Thymus (tissue), 11 donors: ENCODE measurements around the gene PYROXD2. TPM values are rescaled to one million over a fixed set of nuclear protein-coding genes. Genes with fewer than 3 reads are reported as not detected.

Experiments used
- DNase-seq, 9 donors: peaks; one replicate each; pipeline ENCODE4 v3.0.0-alpha.2; 2013; ENCODE audit warnings: low spot score in 9 of 9, low read depth in 6 of 9, missing footprints in 1 of 9
- H3K27ac ChIP-seq, 2 donors: one replicate each; pipeline ENCODE4 v1.5.1; 2013; ENCODE audit warnings: control low read depth in 1 of 2, low read depth in 1 of 2, low read length in 1 of 2, mild to moderate bottlenecking in 1 of 2, moderate library complexity in 1 of 2
- H3K27me3 ChIP-seq, 2 donors: one replicate each; pipeline ENCODE4 v1.5.1; 2013; ENCODE audit warnings: low read length in 1 of 2; ENCODE audit not compliant: control insufficient read depth in 2 of 2, insufficient read depth in 1 of 2
- H3K36me3 ChIP-seq, 2 donors: one replicate each; pipeline ENCODE4 v1.5.1; 2013; ENCODE audit warnings: low read length in 1 of 2, mild to moderate bottlenecking in 1 of 2, moderate library complexity in 1 of 2; ENCODE audit not compliant: control insufficient read depth in 2 of 2, insufficient read depth in 2 of 2
- H3K4me1 ChIP-seq, 2 donors: one replicate each; pipeline ENCODE4 v1.5.1; 2013; ENCODE audit warnings: low read length in 2 of 2; ENCODE audit not compliant: control insufficient read depth in 2 of 2, insufficient read depth in 2 of 2
- H3K4me3 ChIP-seq, 2 donors: one replicate each; pipeline ENCODE4 v1.5.1; 2013; ENCODE audit warnings: low read length in 2 of 2, control low read depth in 1 of 2, mild to moderate bottlenecking in 1 of 2
- H3K9me3 ChIP-seq, 2 donors: one replicate each; pipeline ENCODE4 v1.5.1; 2013; ENCODE audit warnings: low read length in 1 of 2, mild to moderate bottlenecking in 1 of 2; ENCODE audit not compliant: control insufficient read depth in 2 of 2, insufficient read depth in 1 of 2
- WGBS: extraction: QIAGEN DNeasy Blood & Tissue Kit; methylation state at CpG from one replicate; pipeline ENCODE4 v1.1.7; 2013; 5-methylcytosine and 5-hydroxymethylcytosine counted together
- polyA plus RNA-seq: library from polyadenylated mRNA; stranded (reverse); fragments of 200-250 nt; gene quantifications from one replicate; pipeline ENCODE4 v1.2.3, GENCODE V29; 2013
- total RNA-seq: library from RNA; stranded (reverse); fragments of 120-200 nt; gene quantifications from one replicate; pipeline ENCODE4 v1.2.4, GENCODE V29; 2013
- donor health status: healthy.

The PYROXD2 gene
- total and polyA plus RNA-seq, 2 donors = 2.0 to 17.8 TPM

DNA sequence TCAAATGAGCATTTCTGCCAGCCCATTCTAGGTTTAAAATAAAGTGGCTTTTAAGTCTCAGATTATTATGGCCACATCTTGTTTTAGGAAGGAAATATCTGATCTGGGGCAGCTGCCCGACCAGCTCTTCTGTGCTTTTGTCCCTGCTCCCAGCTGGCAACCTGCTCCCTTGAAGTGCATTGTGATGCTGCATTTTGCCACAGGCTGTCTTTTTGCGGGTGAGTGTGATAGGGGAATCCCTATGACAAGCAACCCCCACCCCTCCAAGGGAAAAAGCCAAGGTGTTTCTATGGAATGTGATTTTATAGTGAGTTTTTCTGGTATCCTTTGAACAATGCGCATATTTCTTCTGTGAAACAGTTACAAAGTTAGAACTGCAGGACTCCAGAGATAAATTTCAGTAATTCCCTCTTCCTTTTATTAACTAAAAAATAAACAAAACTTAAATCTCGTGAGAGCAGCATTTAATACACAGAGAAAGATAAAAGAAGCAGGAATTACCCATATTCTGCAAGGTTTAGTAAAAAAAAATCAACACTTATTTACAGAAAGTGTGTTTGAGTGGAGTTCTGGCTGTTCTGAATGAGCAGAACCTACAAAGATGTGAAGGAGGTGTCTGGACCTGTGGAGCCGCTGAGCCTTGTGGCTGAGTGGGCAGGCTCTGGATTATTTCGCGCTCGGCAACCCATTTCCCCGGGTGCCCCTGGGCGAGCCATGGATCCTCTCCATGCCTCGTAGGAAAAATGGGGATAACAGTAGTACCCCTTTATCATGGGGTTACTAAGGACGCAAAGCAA, 41.9 kb upstream of the PYROXD2 start:
- H3K9me3 ChIP-seq = no peaks in the 10 kb centered on the region
- H3K36me3 ChIP-seq = no peaks in the 10 kb centered on the region
- no peak overlapping the region for H3K27ac ChIP-seq
- no peak for DNase-seq
- no peaks in the 10 kb centered on the region for H3K4me1 ChIP-seq
- no peak overlapping the region for H3K4me3 ChIP-seq
- peaks cover 0 to 10% of the 10 kb centered on the region in 2 donors for H3K27me3 ChIP-seq
- WGBS = 78% methylated on average over 12 of the region's 12 CpGs

- H3K27me3 ChIP-seq = peaks cover 0 to 10% of the 10 kb centered on the region in 2 donors
- H3K27ac ChIP-seq = no peak overlapping the region
- DNase-seq = no peak
- 89% methylated on average over 4 of the region's 4 CpGs for WGBS
- H3K4me1 ChIP-seq = no peaks in the 10 kb centered on the region
- H3K36me3 ChIP-seq = no peaks in the 10 kb centered on the region
- no peaks in the 10 kb centered on the region for H3K9me3 ChIP-seq
- H3K4me3 ChIP-seq = no peak overlapping the region
These were observed 41.1 kb upstream of the PYROXD2 start for GRCh38 chr10:98456043-98456570.

GRCh38 chr10:98453729-98454128, 38.7 kb upstream of the PYROXD2 start:
- Histone ChIP-seq H3K4me3 (no peak overlapping the region), H3K27ac (no peak overlapping the region), H3K36me3 (no peaks in the 10 kb centered on the region), H3K4me1 (no peaks in the 10 kb centered on the region), H3K9me3 (no peaks in the 10 kb centered on the region), H3K27me3 (peaks cover 0 to 7% of the 10 kb centered on the region in 2 donors)
- no peak for DNase-seq
- 91% methylated on average over 2 of the region's 2 CpGs for WGBS

DNA sequence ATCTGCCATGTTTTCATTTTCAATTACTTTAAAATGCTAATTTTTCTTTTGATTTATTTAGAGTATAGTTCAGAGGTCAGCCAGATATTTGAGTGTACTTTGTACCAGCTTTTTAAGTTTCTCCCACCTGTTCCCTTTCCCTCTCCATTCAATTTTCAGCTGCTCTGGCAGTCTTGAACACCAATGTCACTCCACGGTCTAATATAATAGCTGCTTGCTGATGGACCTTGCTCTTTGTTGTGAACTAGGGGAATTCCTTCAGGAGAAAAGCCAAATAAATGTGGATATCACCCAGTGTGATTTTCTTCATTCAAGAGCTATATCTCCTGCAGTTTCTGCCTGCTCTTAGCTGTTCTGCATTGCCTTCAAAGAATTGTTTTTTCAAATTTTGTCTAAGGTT, 35.6 kb upstream of the PYROXD2 start:
- Histone ChIP-seq H3K27me3 (no peaks in the 10 kb centered on the region), H3K4me1 (peaks cover 4 to 9% of the 10 kb centered on the region in 2 donors), H3K9me3 (no peaks in the 10 kb centered on the region), H3K36me3 (no peaks in the 10 kb centered on the region), H3K4me3 (no peak overlapping the region), H3K27ac (no peak overlapping the region)
- 92% methylated on average over 1 of the region's 1 CpG for WGBS
- no peak for DNase-seq

DNA sequence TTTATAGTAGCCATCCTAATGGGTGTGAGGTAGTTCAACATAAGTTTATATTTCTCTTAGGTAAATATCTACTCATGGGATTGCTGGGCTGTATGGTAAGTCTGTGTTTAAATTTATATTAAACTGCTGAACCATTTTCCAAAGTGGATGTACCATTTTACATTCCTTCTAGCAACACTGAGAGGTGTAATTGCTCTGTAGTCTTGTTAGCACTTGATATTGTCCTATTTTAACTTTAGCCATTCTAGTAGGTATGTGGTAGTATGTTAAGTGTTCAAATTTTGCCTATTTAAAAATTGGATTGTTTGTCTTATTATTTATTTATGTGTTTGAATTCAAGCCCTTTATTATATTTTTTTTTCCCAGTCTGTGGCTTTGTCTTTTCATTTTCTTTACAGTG, 34.3 kb upstream of the PYROXD2 start:
- Histone ChIP-seq H3K9me3 (no peaks in the 10 kb centered on the region), H3K4me3 (no peak overlapping the region), H3K27ac (no peak overlapping the region), H3K4me1 (peaks cover 4 to 9% of the 10 kb centered on the region in 2 donors), H3K36me3 (peaks cover 9 to 10% of the 10 kb centered on the region in 2 donors), H3K27me3 (no peaks in the 10 kb centered on the region)
- DNase-seq = no peak

DNA sequence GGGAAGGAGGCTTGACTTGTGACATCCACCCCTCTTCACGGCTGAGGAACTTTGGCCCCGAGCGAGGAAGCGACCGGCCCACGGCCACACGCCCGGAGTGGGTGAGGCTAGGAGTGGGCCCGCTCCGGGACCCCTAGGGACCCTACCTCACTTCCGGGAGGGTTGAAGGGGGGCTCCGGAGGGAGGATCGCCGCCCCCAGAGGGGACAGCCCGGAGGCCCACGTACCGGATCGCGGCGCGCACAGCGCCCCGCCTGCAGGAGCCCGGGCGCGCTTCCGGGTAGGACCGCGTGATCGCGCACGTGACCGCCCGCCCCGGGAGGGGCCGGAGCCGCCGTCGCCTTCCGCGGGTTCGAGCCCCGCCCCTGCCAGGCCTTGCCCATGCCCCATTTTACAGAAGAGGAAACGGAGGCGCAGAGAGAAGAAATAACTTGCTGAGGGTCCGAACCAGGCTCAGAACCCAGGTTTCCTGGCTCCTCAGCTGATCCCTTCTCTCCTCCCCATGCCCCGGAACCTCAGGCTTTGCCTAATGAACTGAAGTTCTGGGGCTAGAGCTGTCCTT, 31.8 kb upstream of the PYROXD2 start, which contains the start of gene HPS1:
Gene HPS1, minus strand, starts transcription at position 275 of the 561 bp plus-strand sequence. CDS start 3,695 bp downstream, outside the sequence.
- WGBS = 3% methylated on average over 47 of the region's 47 CpGs
- H3K27me3 ChIP-seq = no peaks in the 10 kb centered on the region
- H3K9me3 ChIP-seq = no peaks in the 10 kb centered on the region
- peak; percentile 23 to 85 (median 61) for DNase-seq
- H3K36me3 ChIP-seq = peaks cover 23% of the 10 kb centered on the region in 2 donors
- H3K4me1 ChIP-seq = peaks cover 4 to 9% of the 10 kb centered on the region in 2 donors
- peak within 1 kb of the TSS; percentile 81 to 85 for H3K4me3 ChIP-seq
- peak within 1 kb of the TSS; percentile 81 to 89 for H3K27ac ChIP-seq

- no peaks in the 10 kb centered on the region for H3K9me3 ChIP-seq
These were observed 31.2 kb upstream of the PYROXD2 start for GRCh38 chr10:98446151-98446660.

DNA sequence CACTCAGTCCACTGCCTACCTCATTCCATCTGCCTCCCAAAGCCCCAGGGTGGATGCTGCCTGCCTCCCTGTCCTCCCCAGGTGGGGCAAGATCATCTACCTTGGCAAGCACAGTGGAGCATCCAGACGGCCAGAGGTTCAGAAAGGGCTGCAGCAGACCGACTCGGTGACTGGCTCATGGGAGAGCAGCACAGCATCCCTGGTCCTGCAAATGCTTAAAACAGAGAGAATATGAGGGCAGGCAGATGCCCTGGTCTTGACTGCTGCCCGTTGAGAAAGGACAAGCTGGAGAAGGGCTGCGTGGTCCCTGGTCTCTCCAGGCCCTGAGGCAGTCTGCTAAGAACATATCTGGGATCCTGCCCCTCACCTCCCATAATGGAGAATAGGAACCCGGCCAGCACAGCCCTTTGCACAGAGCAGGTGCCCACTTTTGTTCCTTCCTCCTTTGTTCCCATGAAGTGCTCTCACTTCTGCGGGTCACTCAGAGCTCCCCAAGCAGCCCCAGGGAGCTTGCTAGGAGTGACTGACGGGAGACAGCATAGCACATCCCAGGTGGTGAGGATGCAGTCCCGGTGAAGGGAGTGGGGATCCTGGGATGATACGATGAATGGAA, 30.3 kb upstream of the PYROXD2 start:
- H3K27ac ChIP-seq = no peak overlapping the region
- WGBS = 94% methylated on average over 10 of the region's 10 CpGs
- no peaks in the 10 kb centered on the region for H3K9me3 ChIP-seq
- peak overlapping the region in 1 of 2 donors; percentile 81 for H3K4me3 ChIP-seq
- H3K36me3 ChIP-seq = peaks cover 23 to 25% of the 10 kb centered on the region in 2 donors
- H3K4me1 ChIP-seq = peaks cover 4 to 9% of the 10 kb centered on the region in 2 donors
- no peaks in the 10 kb centered on the region for H3K27me3 ChIP-seq
- no peak for DNase-seq

More at GRCh38 chr10:98446151-98446660, 31.2 kb upstream of the PYROXD2 start:
- H3K27me3 ChIP-seq = no peaks in the 10 kb centered on the region
- WGBS = 5% methylated on average over 28 of the region's 28 CpGs
- H3K36me3 ChIP-seq = peaks cover 23% of the 10 kb centered on the region in 2 donors
- H3K4me1 ChIP-seq = peaks cover 4 to 9% of the 10 kb centered on the region in 2 donors
- peak in 5 of 9 donors; percentile 11 to 58 (median 34) for DNase-seq
- H3K4me3 ChIP-seq = peak overlapping the region; percentile 81 to 85
- H3K27ac ChIP-seq = peak overlapping the region; percentile 81 to 89
